Stimulated activated CD4-positive, alpha-beta T cell treated with anti-CD3 and anti-CD28 coated beads, Interleukin-15, amount 100 ng/mL, for 24 hours (primary cell): ENCODE measurements around the gene IGSF11.
"Not testable (repeated sequence)": the region's sequence is repeated elsewhere in the genome, so short reads cannot be mapped to it uniquely, and the experiment has no call there.

Experiments used
- DNase-seq: peaks from one replicate; pipeline ENCODE4 v3.0.0-alpha.2; 2020

Gene IGSF11

GRCh38 chr3:118988198-118989130 is 46.2 kb downstream of the IGSF11 start:
- DNase-seq: no peak

- no peak for DNase-seq
Measured at GRCh38 chr3:118987477-118987876, 47.2 kb downstream of the IGSF11 start.

- DNase-seq: no peak
Measured at GRCh38 chr3:118986734-118987133, 47.9 kb downstream of the IGSF11 start.

- no peak for DNase-seq
Measured at GRCh38 chr3:118984699-118985098, 49.9 kb downstream of the IGSF11 start.

GRCh38 chr3:118981494-118982134 is 53.0 kb downstream of the IGSF11 start:
- no peak for DNase-seq

- DNase-seq: no peak
Measured at GRCh38 chr3:118980832-118981231, 53.8 kb downstream of the IGSF11 start.

GRCh38 chr3:118978393-118978758 is 56.3 kb downstream of the IGSF11 start:
- DNase-seq: no peak

GRCh38 chr3:118977671-118978392 is 56.8 kb downstream of the IGSF11 start:
- DNase-seq: no peak

GRCh38 chr3:118977118-118977517 is 57.5 kb downstream of the IGSF11 start:
- no peak for DNase-seq

GRCh38 chr3:118975476-118975875 is 59.2 kb downstream of the IGSF11 start:
- DNase-seq: not testable (repeated sequence)

GRCh38 chr3:118974356-118975097 is 60.1 kb downstream of the IGSF11 start:
- DNase-seq: no peak

GRCh38 chr3:118973050-118973449 is 61.6 kb downstream of the IGSF11 start:
- no peak for DNase-seq

GRCh38 chr3:118970819-118971218 is 63.8 kb downstream of the IGSF11 start:
- DNase-seq: no peak

- DNase-seq: no peak
Measured at GRCh38 chr3:118968640-118969039, 66.0 kb downstream of the IGSF11 start.

GRCh38 chr3:118968111-118968510 is 66.5 kb downstream of the IGSF11 start:
- no peak for DNase-seq

- DNase-seq: no peak
Measured at GRCh38 chr3:118966700-118967099, 67.9 kb downstream of the IGSF11 start.

GRCh38 chr3:118963711-118964110 is 70.9 kb downstream of the IGSF11 start:
- no peak for DNase-seq

GRCh38 chr3:118960876-118961450 is 73.7 kb downstream of the IGSF11 start:
- DNase-seq: no peak

GRCh38 chr3:118955914-118956556 is 78.6 kb downstream of the IGSF11 start:
- no peak for DNase-seq

- no peak for DNase-seq
Measured at GRCh38 chr3:118951089-118951488, 83.6 kb downstream of the IGSF11 start.

GRCh38 chr3:118949113-118949760 is 85.4 kb downstream of the IGSF11 start:
- no peak for DNase-seq
